Stomach (tissue), 9 donors: ENCODE results near the gene SCUBE3. TPM values are rescaled to one million over a fixed set of nuclear protein-coding genes. Genes with fewer than 3 reads are reported as not detected.

Source experiments
- DNase-seq, 2 donors: peaks; one replicate each; pipeline versions ENCODE4 v3.0.0 to v3.0.0-alpha.2; 2013 to 2019
- H3K27ac ChIP-seq, 5 donors: fragments of 200-600 bp in 4 of 5; sonication (generic) in 4 of 5; one replicate each; pipeline ENCODE4 v1.5.1; 2013 to 2019; ENCODE audit warnings: mild to moderate bottlenecking in 1 of 5, moderate library complexity in 1 of 5
- H3K27me3 ChIP-seq, 3 donors: fragments of 200-600 bp; sonication (generic); one replicate each; pipeline ENCODE4 v1.5.1; 2017 to 2019; ENCODE audit warnings: mixed run types in 1 of 3
- H3K36me3 ChIP-seq, 4 donors: fragments of 200-600 bp; sonication (generic); 1 replicate in 3 of 4; 2 replicates in 1 of 4; pipeline ENCODE4 v1.5.1; 2016 to 2019
- H3K4me1 ChIP-seq, 4 donors: fragments of 200-600 bp; sonication (generic); one replicate each; pipeline ENCODE4 v1.5.1; 2016 to 2019
- H3K4me3 ChIP-seq, 4 donors: fragments of 200-600 bp; sonication (generic) in 3 of 4; one replicate each; pipeline ENCODE4 v1.5.1; 2016 to 2019; ENCODE audit warnings: mild to moderate bottlenecking in 1 of 4
- H3K9me3 ChIP-seq, 4 donors: fragments of 200-600 bp; sonication (generic); one replicate each; pipeline ENCODE4 v1.5.1; 2016 to 2019
- EP300 ChIP-seq: sonication (generic); formaldehyde crosslinking; IDR thresholded peaks from one replicate; pipeline ENCODE4 v1.6.1; 2017; ENCODE audit warnings: antibody characterized with exemption
- POLR2A ChIP-seq, 4 donors: fragments of 450-650 bp; IDR thresholded peaks; one replicate each; pipeline ENCODE4 v1.6.1; 2016; ENCODE audit warnings: antibody characterized with exemption in 4 of 4, control low read depth in 2 of 4, mild to moderate bottlenecking in 1 of 4, moderate library complexity in 1 of 4
- POLR2AphosphoS5 ChIP-seq, 3 donors: sonication (generic); formaldehyde crosslinking; IDR thresholded peaks; one replicate each; pipeline ENCODE4 v1.6.1; 2016; ENCODE audit warnings: antibody characterized with exemption in 3 of 3
- WGBS, 5 donors: extraction: QIAGEN DNeasy Blood & Tissue Kit in 3 of 5; methylation state at CpG; one replicate each; pipeline versions ENCODE4 v1.1.5 to v1.1.7; 2013 to 2018; 5-methylcytosine and 5-hydroxymethylcytosine counted together
- intact Hi-C: fragments of 100-400 bp; cut with DNase I; formaldehyde crosslinking; loops from one replicate; pipeline ENCODE4 v1.15.1; 2023; ENCODE audit warnings: low total_unique reads
- polyA plus RNA-seq, 3 donors: library from polyadenylated mRNA; stranded (reverse); fragments of 200-250 nt; gene quantifications; one replicate each; pipeline ENCODE4 v1.2.3, GENCODE V29; 2013
- total RNA-seq, 5 donors: library from RNA; depleted of rRNA; stranded (reverse); fragments of >200 nt; gene quantifications; one replicate each; pipeline versions ENCODE4 v1.1.0 to v1.2.3, GENCODE V29; 2014 to 2016
- TF ChIP-seq, protein P1 (sequence below), 7 experiments: fragments of 450-650 bp in 4 of 7; fragments of 200-600 bp in 3 of 7; sonication (generic) in 3 of 7; IDR thresholded peaks; one replicate each; pipeline ENCODE4 v1.5.1; 2016 to 2019; ENCODE audit warnings: antibody characterized with exemption in 7 of 7, control low read depth in 2 of 7, mild to moderate bottlenecking in 1 of 7
- donor health status: healthy with polysubstance abuse.
- donor health status: Bipolar disorder and iron deficiency.
- donor health status: healthy.

SCUBE3 gene
- total and polyA plus RNA-seq, 8 donors = 0.15 to 2.3 (median 0.31) TPM; not detected in 1

DNA sequence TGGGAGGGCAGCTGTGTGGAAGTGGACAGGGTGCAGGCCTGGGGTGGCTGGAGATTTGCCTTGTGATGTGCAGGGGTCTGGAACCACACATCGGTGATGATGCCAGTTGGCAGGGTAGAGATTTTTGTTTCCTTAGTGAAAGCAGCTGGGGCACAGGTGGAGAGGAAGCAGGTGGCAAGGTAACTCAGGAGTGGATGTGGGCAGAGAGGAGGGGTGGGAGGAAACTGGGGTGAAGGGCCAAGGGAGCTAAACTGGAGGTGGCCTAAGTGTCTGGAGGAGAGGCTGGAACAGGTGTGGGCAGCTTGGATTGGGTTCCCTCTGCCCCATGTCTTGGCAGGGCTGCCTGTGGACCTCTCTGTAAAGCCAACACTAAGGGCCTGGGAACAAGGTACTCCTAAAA, 4.7 kb upstream of the SCUBE3 start:
- intact Hi-C loops = loop anchor here (5.0 kb wide), 1 partner anchor 62 kb away; no protein-coding TSS in a partner anchor

DNA sequence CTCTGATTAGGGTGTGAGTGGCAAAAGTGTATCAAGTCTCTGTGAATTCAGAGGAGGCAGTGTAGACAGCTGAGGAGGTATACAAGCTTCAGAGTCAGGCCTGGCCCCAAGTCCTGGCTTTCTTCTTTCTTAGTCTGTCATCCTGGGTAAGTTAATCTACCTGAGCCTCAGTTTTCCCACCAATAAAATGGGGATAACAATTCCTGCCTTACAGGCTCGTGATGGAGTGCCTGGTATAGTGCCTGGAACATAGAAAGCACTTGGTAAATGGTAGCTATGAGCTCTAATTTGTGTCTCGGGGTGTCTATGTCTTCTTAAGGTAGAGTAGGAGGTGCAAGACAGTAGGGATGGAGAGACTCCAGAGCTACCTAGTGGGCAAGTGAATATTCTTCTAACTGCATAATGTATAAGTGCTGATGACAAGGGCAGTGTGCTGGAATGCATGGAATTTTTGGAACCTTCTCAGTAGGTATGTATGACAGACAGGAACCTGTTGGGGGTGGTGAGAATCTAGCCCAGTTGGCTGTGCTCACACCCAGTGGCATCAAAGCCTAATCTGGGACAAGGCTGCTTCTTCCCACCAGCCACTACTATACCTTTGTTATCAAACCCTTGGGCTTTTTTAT, 4.0 kb upstream of the SCUBE3 start:
- Histone ChIP-seq H3K4me3 (no peak overlapping the region), H3K36me3 (no peaks in the 10 kb centered on the region), H3K27ac (no peak overlapping the region), H3K9me3 (no peaks in the 10 kb centered on the region), H3K4me1 (peaks cover 17 to 18% (median 18%) of the 10 kb centered on the region in 4 donors), H3K27me3 (peaks cover 0 to 92% (median 58%) of the 10 kb centered on the region in 3 donors)
- no peak for TF ChIP-seq POLR2AphosphoS5 (IDR thresholded peaks at IDR 0.05)
- no peak for TF ChIP-seq POLR2A (IDR thresholded peaks at IDR 0.05)
- DNase-seq = no peak
- 64 to 85% (median 76%) methylated on average over 2 of the region's 2 CpGs for WGBS, 5 donors
- intact Hi-C loops = loop anchor here (5.0 kb wide), 1 partner anchor 62 kb away; no protein-coding TSS in a partner anchor

More for the DNA sequence above, 4.7 kb upstream of the SCUBE3 start:
- H3K36me3 ChIP-seq = no peaks in the 10 kb centered on the region
- H3K4me3 ChIP-seq = no peak overlapping the region
- H3K27me3 ChIP-seq = peaks cover 0 to 90% (median 52%) of the 10 kb centered on the region in 3 donors
- H3K27ac ChIP-seq = no peak overlapping the region
- WGBS, 5 donors = 42 to 72% (median 71%) methylated on average over 1 of the region's 1 CpG
- H3K4me1 ChIP-seq = peaks cover 10 to 12% (median 11%) of the 10 kb centered on the region in 4 donors
- no peak for TF ChIP-seq POLR2AphosphoS5 (IDR thresholded peaks at IDR 0.05)
- no peak for TF ChIP-seq POLR2A (IDR thresholded peaks at IDR 0.05)
- TF ChIP-seq, protein P1, sequence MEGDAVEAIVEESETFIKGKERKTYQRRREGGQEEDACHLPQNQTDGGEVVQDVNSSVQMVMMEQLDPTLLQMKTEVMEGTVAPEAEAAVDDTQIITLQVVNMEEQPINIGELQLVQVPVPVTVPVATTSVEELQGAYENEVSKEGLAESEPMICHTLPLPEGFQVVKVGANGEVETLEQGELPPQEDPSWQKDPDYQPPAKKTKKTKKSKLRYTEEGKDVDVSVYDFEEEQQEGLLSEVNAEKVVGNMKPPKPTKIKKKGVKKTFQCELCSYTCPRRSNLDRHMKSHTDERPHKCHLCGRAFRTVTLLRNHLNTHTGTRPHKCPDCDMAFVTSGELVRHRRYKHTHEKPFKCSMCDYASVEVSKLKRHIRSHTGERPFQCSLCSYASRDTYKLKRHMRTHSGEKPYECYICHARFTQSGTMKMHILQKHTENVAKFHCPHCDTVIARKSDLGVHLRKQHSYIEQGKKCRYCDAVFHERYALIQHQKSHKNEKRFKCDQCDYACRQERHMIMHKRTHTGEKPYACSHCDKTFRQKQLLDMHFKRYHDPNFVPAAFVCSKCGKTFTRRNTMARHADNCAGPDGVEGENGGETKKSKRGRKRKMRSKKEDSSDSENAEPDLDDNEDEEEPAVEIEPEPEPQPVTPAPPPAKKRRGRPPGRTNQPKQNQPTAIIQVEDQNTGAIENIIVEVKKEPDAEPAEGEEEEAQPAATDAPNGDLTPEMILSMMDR (IDR thresholded peaks at IDR 0.05) = no peak
- TF ChIP-seq EP300 = no peak
- no peaks in the 10 kb centered on the region for H3K9me3 ChIP-seq
- no peak for DNase-seq

DNA sequence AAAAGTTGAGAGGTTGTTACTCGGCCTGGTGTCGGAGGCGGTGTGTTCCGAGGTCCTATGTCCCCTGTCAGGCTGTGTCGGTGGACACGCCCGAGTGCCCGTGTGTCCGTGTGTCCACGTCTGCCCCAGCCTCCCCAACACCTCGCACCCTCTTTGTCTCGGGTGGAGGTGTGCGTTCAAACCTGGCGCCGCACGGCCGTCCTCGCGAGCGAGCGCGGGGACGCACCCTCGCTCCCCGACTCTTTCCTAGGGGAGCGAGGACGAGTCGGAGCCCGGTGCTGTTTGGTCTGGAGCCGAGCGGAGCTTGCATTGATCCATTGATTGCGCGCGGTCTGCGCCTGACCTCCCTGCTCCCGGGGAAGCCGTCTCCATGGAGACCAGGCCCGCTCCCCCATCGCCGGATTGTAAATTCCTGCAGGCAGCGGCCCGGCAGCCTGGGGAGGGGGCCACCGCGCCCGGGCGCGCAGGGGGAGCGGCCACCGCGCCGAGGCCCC, 411 bp upstream of the SCUBE3 start:
- no peaks in the 10 kb centered on the region for H3K9me3 ChIP-seq
- 7 to 12% (median 8%) methylated on average over 46 to 51 of the region's 51 CpGs for WGBS, 5 donors
- peak overlapping the region; percentile 54 to 72 (median 59) for H3K4me3 ChIP-seq
- H3K27me3 ChIP-seq = peaks cover 0 to 95% (median 50%) of the 10 kb centered on the region in 3 donors
- H3K4me1 ChIP-seq = peaks cover 19 to 30% (median 24%) of the 10 kb centered on the region in 4 donors
- no peak overlapping the region for H3K27ac ChIP-seq
- DNase-seq = peak in 1 of 2 donors; percentile 62
- intact Hi-C loops = no loop called here
- H3K36me3 ChIP-seq = no peaks in the 10 kb centered on the region
- TF ChIP-seq EP300 (no peak), POLR2A (IDR thresholded peaks at IDR 0.05) (no peak)

DNA sequence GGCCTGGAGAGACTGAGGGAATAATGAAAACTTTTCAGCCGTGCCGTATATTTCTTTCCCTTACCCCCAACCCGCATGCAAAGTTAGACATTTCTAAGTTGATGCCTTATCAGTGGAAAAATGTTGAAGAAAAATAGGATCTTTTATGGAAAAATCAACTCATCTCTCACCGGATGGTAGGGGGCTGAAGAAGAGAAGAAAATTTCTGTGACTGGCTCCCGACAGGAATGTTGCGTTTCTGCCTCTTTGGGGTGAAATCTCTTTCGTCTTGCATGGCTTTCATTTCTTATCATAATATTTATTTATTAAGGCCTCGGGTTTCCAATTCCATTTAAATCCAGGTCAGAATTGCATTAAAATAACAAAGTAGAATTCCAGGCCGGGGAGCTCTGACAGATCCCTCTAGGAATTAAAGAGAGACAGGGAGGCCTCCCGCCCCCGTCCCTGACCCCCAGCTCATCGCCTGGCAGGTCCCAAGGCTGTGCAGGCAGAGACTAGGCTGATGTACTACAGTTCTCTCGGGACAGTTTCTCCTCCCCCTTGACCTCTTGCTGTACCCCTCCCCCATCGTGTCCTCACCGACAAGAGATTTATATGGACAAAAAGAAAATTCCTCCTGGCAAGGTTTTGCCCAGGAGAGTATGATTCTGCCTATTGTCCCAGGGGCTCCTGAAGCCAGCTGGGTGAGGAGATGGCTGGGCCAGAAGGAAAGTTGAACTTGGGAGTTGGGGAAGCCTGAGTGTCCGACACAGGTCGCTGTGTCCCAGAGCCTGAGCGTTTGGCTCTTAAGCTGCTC, 1.3 kb downstream of the SCUBE3 start:
- 41 to 45% (median 42%) methylated on average over 18 of the region's 18 CpGs for WGBS, 5 donors
- H3K4me3 ChIP-seq = peak overlapping the region; percentile 54 to 72 (median 59)
- DNase-seq = no peak
- TF ChIP-seq, protein P1 (IDR thresholded peaks at IDR 0.05) = no peak
- TF ChIP-seq POLR2AphosphoS5 (IDR thresholded peaks at IDR 0.05) = no peak
- TF ChIP-seq POLR2A (IDR thresholded peaks at IDR 0.05) = no peak
- TF ChIP-seq EP300 = no peak
- peaks cover 0 to 82% (median 50%) of the 10 kb centered on the region in 3 donors for H3K27me3 ChIP-seq
- H3K4me1 ChIP-seq = peaks cover 19 to 30% (median 24%) of the 10 kb centered on the region in 4 donors
- H3K36me3 ChIP-seq = no peaks in the 10 kb centered on the region
- H3K9me3 ChIP-seq = no peaks in the 10 kb centered on the region
- no peak overlapping the region for H3K27ac ChIP-seq
- intact Hi-C loops = no loop called here

DNA sequence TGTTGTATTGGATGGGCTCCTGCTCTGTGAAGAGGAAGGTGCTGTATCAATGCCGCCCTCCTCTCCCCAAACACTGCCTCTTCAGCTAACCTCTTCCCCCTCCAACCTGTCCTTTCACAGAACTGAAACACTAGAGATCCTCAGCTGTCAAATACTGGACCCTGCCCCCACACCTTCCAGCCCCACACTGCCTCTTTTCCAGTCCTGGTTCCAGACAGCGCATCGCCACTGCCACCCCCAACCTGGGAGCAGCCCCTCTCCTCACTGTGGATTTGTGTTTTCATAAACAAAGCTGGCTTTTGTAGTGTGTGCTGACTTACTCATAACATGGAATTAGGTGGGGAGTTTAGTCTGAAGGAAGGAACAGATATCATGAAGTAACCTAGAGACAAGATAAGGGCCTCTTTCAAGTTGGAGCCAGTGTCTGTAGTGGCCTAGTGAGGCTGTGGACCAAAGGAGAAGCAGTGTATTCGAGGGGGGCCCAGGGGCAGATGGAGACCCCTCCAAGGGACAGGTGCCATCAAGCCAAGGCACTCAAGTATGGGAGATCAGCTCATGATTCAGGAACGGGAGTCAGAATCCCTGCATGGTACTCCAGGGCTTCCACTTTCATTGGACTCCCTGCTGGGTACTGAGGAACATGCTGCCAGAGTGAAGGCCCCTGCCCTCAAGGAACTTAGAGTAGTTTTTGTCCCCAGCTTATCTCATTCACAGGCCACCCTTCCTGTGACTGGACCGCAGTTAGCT, 2.1 kb downstream of the SCUBE3 start:
- no peaks in the 10 kb centered on the region for H3K9me3 ChIP-seq
- no peak overlapping the region for H3K4me3 ChIP-seq
- TF ChIP-seq POLR2AphosphoS5 (IDR thresholded peaks at IDR 0.05) (no peak), POLR2A (IDR thresholded peaks at IDR 0.05) (no peak), EP300 (no peak)
- TF ChIP-seq, protein P1 (IDR thresholded peaks at IDR 0.05) = no peak
- intact Hi-C loops = no loop called here
- no peak overlapping the region for H3K27ac ChIP-seq
- no peak for DNase-seq
- peaks cover 0 to 80% (median 49%) of the 10 kb centered on the region in 3 donors for H3K27me3 ChIP-seq
- no peaks in the 10 kb centered on the region for H3K36me3 ChIP-seq
- 80 to 89% (median 82%) methylated on average over 6 of the region's 6 CpGs for WGBS, 5 donors
- peaks cover 19 to 30% (median 24%) of the 10 kb centered on the region in 4 donors for H3K4me1 ChIP-seq
